Kidney glomerular epithelial cell (primary cell): ENCODE data around the gene FLT1.
A peak's percentile ranks its signal among the peaks of the same experiment; 100 is the strongest.

Experiments
- DNase-seq: peaks from one replicate; lab custom pipeline; 2025; lab: John Stamatoyannopoulos, UW

The FLT1 gene

DNA sequence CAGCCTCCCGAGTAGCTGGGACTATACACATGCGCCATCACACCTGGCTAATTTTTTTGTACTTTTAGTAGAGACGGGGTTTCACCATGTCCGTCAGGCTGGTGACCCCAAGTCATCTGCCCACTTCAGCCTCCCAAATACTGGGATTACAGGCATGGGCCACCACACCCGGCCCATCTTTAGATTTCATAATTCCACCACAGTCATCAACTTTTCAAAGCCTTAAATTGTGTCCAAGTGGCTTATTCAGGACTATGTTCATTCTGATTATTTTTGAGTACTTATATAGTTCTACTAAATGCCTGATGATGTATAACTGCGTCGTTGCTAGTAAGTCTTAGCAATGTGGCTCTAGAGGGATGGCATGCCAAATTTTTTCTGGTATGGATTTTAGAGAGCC is 36.9 kb downstream of the FLT1 start:
- DNase-seq = no peak

DNA sequence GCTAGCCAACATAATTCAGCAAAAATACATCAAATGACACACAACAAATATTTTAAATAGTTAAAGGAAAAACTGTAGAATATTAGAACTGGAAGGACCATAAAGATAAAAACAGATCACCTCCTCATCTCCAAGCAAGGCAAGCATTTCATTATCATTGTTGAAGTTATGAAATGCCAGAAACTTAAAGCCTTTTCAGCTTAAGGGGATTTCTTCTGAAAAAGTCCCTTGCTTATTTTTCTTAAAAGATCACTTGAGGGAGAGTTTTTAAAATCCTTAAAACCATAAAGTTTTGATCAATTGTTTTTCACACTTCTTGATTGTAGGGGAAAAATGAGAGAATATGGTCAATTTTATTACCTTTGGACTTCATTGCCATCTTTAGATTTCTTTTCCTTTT is 37.4 kb downstream of the FLT1 start:
- no peak for DNase-seq

GRCh38 chr13:28455580-28456194 is 39.2 kb downstream of the FLT1 start:
- no peak for DNase-seq

DNA sequence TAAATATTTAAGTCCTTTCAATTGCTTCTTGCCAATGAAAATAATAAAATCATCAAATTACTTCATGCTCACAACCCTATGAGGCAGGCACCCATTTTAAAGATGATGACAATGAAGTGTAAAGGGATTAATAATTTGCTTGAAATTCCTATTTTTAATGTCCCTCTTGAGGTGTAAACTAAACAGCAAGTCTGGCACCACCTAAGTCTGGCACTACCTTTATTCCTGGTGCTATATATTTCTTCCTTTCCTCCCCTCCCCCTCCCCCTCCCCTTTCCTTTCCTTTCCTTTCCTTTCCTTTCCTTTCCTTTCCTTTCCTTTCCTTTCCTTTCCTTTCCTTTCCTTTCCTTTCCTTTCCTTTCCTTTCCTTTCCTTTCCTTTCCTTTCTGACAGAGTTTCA is 42.2 kb downstream of the FLT1 start:
- DNase-seq = no peak

GRCh38 chr13:28451482-28452217 is 43.3 kb downstream of the FLT1 start:
- no peak for DNase-seq

GRCh38 chr13:28449826-28450773 is 44.8 kb downstream of the FLT1 start:
- no peak for DNase-seq

DNA sequence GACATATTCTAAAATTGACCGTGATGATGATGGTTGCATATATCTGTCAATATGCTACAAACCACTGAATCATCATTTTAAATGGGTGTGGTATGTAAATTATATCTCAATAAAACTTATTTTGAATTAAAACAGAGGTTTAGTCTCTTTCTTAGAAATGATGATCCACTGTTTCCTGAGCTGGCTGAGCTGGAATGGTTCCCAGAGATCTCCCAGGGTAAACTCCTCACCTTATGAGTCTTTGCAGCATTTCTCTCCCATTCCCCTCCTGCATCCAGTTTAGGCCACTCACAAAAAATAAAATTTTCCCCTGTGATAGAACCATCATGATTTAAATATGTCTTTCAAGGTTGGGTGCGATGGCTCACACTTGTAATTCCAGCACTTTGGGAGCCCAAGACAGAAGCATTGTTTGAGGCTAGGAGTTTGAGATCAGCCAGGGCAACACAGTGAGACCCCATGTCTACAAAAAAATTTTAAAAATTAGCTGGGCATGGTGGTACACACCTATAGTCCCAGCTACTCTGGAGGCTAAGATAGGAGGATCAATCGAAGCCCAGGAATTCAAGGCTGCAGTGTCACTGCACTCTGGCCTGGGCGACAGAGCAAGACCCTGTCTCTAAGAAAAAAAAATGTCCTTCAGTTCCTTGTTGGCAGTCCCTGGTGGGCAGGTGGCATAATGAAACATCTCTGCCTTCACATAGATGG is 46.1 kb downstream of the FLT1 start:
- DNase-seq = no peak

DNA sequence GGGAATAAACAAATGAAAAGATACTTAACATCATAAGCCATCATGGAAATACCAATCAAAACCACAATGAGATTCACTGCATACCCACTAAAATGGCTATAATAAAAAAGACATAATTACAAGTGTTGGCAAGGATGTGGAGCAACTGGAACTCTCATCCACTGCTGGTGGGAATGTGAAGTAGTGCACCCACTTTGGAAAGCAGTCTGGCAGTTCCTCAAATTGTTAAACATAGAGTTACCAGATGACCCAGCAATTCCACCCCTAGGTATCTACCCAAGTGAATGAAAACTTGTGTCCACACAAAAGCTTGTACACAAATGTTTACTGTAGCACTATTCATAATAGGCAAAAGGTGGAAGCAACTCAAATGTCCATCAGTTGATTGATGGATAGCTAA is 46.9 kb downstream of the FLT1 start:
- DNase-seq = no peak

GRCh38 chr13:28447206-28447605 is 47.7 kb downstream of the FLT1 start:
- no peak for DNase-seq

DNA sequence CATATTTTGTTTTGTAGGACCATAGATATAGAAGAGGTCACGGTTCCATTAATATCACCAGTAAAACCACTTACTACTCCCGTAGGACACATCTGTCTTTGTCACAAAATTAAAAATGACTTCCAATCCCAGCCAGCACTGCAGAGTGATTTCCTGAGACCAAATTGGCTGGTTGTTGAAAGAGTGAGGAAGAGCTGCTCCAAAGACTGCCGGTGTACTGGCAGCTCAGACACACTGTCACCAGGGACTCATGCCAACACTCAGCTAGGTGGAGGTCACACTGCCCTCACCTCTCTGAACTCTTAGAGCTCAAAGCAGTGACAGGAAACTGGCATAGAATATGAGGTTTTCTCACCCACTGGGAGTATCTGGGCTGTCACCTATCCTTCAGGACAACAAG is 52.1 kb downstream of the FLT1 start:
- no peak for DNase-seq

DNA sequence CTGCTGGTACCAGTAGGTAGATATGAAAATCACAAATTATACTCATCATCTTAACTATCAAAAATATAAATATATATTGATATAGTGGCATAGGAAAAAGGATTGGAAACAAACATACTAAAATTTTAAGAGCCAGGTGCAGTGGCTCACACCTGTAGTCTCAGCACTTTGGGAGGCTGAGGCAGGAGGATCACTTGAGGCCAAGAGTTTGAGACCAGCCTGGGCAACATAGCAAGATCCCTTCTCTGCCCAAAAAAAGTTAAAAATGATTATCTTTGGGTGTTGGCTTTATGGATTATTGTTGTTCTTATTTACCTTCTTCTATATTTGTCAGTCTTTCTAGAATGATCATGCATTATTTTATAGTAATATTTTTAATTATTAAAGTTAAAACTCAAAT is 53.4 kb downstream of the FLT1 start:
- DNase-seq = no peak

- no peak for DNase-seq
These were observed 54.0 kb downstream of the FLT1 start for GRCh38 chr13:28440774-28441504.

DNA sequence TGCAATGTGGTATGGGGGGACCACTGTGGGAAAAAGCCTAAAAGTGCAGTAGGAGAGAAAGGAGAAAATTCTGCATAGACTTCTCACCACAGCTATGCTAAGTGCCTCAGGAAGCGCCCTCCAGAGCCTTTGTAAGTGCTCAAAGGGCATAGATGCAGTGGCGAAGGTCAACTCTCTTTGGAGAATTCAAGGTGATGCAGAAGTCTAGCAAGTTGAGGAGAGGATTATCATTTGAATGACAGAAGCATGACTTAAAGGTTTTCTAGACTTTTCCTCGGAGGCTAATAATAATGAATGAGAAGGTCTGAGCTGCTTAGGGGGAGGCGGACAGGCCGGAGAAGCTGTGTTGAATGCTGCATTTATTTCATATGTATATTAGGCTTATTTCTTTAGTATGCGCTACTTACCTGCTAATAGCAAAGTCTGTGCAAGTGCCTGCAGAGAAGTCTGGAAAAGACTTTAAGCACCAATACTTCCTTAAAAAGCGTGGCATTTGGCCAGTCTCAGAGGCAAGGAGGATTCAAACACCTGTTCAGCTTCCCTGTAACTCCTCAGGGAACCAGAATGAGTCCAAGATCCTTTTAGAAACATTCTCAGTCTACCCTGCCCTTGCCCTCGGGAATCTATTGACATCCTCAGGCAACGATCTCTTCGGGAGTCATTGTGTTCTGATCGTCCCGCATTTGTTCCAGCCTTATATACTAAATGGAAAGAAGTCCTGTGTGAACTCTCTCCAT is 56.2 kb downstream of the FLT1 start:
- DNase-seq = no peak

GRCh38 chr13:28438067-28438466 is 56.9 kb downstream of the FLT1 start:
- DNase-seq = no peak

GRCh38 chr13:28435917-28436316 is 59.0 kb downstream of the FLT1 start:
- no peak for DNase-seq

- no peak for DNase-seq
These were observed 60.0 kb downstream of the FLT1 start for GRCh38 chr13:28434926-28435325.

DNA sequence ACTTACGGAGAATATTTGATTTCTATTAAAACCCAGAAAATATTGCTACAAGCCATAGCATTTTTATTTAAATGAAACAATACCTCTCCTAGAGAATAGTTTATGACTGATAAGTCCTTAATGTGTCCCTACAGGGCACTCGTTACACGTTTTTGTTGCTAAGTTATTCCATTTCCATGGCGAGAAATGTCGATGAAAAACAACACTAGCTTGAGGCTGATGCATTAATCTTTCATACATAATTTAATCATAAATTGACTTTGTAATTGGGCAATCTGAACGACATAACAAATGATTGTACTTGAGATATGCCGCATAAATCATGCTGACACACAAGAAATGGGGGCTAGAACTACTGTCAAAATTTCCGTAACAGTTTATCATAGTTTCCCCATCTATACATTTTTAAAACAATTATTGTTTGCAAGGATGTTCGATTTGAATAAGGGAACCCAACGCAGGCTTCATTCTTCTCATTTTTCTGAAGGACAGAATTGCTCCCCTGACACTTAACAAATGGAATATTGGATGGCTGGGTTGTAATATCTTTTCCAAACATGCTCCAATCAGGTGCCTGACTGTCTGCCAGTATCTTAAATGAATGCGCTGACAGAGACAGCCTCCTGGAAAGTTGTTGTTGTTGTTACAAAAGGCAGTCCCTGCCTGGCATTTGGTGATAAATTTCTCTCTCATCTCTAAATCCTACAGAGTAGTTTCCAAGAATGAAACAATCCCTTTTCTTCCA is 61.9 kb downstream of the FLT1 start:
- no peak for DNase-seq

GRCh38 chr13:28429685-28430290 is 65.1 kb downstream of the FLT1 start:
- peak; percentile 14 for DNase-seq

DNA sequence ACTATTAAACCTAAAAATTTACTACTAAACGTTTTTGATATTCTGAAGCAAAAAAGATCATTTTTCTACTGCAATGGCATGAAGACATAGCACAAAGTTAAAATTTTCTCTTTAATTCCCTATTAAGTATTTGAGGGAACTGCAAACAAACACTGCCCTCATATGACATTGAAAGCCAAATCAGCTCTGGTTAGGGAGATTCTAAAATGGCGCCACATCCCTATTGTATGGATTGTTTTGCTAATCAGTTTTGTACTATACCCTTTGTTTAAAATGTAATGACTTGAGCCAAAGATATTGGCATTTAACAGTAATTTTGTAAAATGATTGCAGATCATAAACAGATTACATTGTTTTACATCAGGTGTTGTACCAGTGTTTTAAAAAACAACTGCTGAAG is 65.8 kb downstream of the FLT1 start:
- DNase-seq = no peak

- DNase-seq = no peak
These were observed 68.5 kb downstream of the FLT1 start for GRCh38 chr13:28426381-28426780.
